K562 (cell line): ENCODE measurements around the gene TMC6. TPM values are rescaled to one million over a fixed set of nuclear protein-coding genes. Genes with fewer than 3 reads are reported as not detected.
A peak's percentile ranks its signal among the peaks of the same experiment; 100 is the strongest.

Source experiments
- ATAC-seq: fragments of 200-7000 bp; cut with Tn5 transposase; 3 replicates; pipeline ENCODE4 v1.9.1; 2020; ENCODE audit warnings: moderate library complexity
- BruUV-seq: library from RNA; stranded (reverse); fragments of 400-500 nt; replicated peaks from 2 replicates; lab custom pipeline; 2021; lab: Mats Ljungman, UMichigan
- CTCF ChIA-PET: fragments of 300-600 bp; formaldehyde crosslinking; extraction: SDS; loops from one replicate; lab custom pipeline; 2021; ENCODE audit warnings: low intra/inter-chr PET ratio; lab: Yijun Ruan, JAX
- POLR2A ChIA-PET: fragments of 300-600, 350-650 bp; sonication (Branson Sonifier 250); formaldehyde crosslinking; extraction: SDS; loops from one replicate; lab custom pipeline; 2021; ENCODE audit warnings: antibody characterized with exemption, inconsistent platforms; lab: Yijun Ruan, JAX
- DNase-seq, 4 experiments: peaks; one replicate each; pipeline versions ENCODE4 v3.0.0 to v3.0.0-alpha.2; 2011 to 2018; ENCODE audit warnings: low spot score in 3 of 4, mixed read lengths in 3 of 4; ENCODE audit errors: extremely low read depth in 1 of 4
- FAIRE-seq: peaks from 2 replicates; lab custom pipeline; 2011; peaks lifted over from hg19 to GRCh38; lab: Jason Lieb, UNC
- H2AFZ ChIP-seq: 2 replicates; pipeline ENCODE4 v1.6.0; 2011; ENCODE audit warnings: low read depth, low read length, control low read depth, inconsistent platforms
- H3K27ac ChIP-seq: fragments of 200-600 bp; 3 replicates; pipeline ENCODE4 v1.8.0; 2011; ENCODE audit warnings: low read depth, mild to moderate bottlenecking, control low read depth, inconsistent platforms, low read length, moderate library complexity, mixed read lengths; ENCODE audit errors: extremely low read depth
- H3K27me3 ChIP-seq, 2 experiments: fragments of 300-600 bp in 1 of 2; 2 replicates in 1 of 2; 3 replicates in 1 of 2; pipeline versions ENCODE4 v1.6.0 to v1.8.0; 2011; ENCODE audit warnings: inconsistent platforms in 2 of 2, low read length in 2 of 2, mild to moderate bottlenecking in 1 of 2, mixed read lengths in 1 of 2, moderate library complexity in 1 of 2; ENCODE audit not compliant: control insufficient read depth in 2 of 2, insufficient read depth in 2 of 2
- H3K36me3 ChIP-seq: fragments of 300-600 bp; 3 replicates; pipeline ENCODE4 v1.8.0; 2011; ENCODE audit warnings: mild to moderate bottlenecking, low read length, inconsistent platforms; ENCODE audit not compliant: control insufficient read depth, insufficient read depth
- H3K4me1 ChIP-seq, 2 experiments: fragments of 200-600 bp in 1 of 2; replicated peaks in 1 of 2; 2 replicates in 1 of 2; 3 replicates in 1 of 2; pipeline versions ENCODE4 v1.5.1 to v1.8.0; 2011; ENCODE audit warnings: inconsistent platforms in 2 of 2, low read length in 2 of 2, mild to moderate bottlenecking in 1 of 2, mixed read lengths in 1 of 2, moderate library complexity in 1 of 2; ENCODE audit not compliant: control insufficient read depth in 2 of 2, insufficient read depth in 2 of 2
- H3K4me2 ChIP-seq: 2 replicates; pipeline ENCODE4 v1.6.1; 2011; ENCODE audit warnings: low read length, control low read depth, inconsistent platforms, mixed read lengths; ENCODE audit not compliant: insufficient read depth
- H3K4me3 ChIP-seq: fragments of 200-600 bp; sonication (generic), shearing (Covaris generic); 2 replicates; pipeline ENCODE4 v1.5.1; 2016; ENCODE audit warnings: control low read depth, inconsistent platforms
- H3K79me2 ChIP-seq: fragments of 200-600 bp; 3 replicates; pipeline ENCODE4 v1.8.0; 2011; ENCODE audit warnings: low read length, inconsistent platforms; ENCODE audit not compliant: control insufficient read depth, insufficient read depth
- H3K9ac ChIP-seq, 2 experiments: 2 replicates each; pipeline versions ENCODE4 v1.6.0 to v1.6.1; 2011; ENCODE audit warnings: low read depth in 2 of 2, low read length in 2 of 2, control low read depth in 1 of 2, inconsistent platforms in 1 of 2, mild to moderate bottlenecking in 1 of 2, mixed read lengths in 1 of 2; ENCODE audit not compliant: insufficient read depth in 1 of 2
- H3K9me1 ChIP-seq: one replicate; pipeline ENCODE4 v1.6.0; 2011; ENCODE audit warnings: inconsistent platforms, mild to moderate bottlenecking, low read length, moderate library complexity; ENCODE audit not compliant: control insufficient read depth, insufficient read depth
- H3K9me3 ChIP-seq: replicated peaks from 2 replicates; pipeline ENCODE4 v1.5.1; 2011; ENCODE audit warnings: low read depth, low read length, inconsistent platforms; ENCODE audit not compliant: control insufficient read depth, insufficient read depth
- H4K20me1 ChIP-seq: replicated peaks from 2 replicates; pipeline ENCODE4 v1.6.1; 2011; ENCODE audit warnings: low read length, inconsistent platforms, mixed read lengths; ENCODE audit not compliant: control insufficient read depth, insufficient read depth
- ADNP ChIP-seq: fragments of 200-800 bp; sonication (Bioruptor generic); IDR thresholded peaks from 2 replicates; pipeline ENCODE4 v1.6.1; 2016; ENCODE audit warnings: missing genetic modification characterization, missing compliant biosample characterization
- BRCA1 ChIP-seq, 2 experiments: fragments of 450-650 bp in 1 of 2; sonication (generic) in 1 of 2; formaldehyde crosslinking in 1 of 2; IDR thresholded peaks; 2 replicates each; pipeline versions ENCODE4 v1.5.0 to v1.6.1; 2017 to 2020; ENCODE audit warnings: mild to moderate bottlenecking in 1 of 2, missing genetic modification reagents in 1 of 2
- CBFA2T3 ChIP-seq: fragments of 450-650 bp; IDR thresholded peaks from 2 replicates; pipeline ENCODE4 v1.6.1; 2017
- CBX2 ChIP-seq: fragments of 200-600 bp; sonication (generic); IDR thresholded peaks from one replicate; pipeline ENCODE4 v1.6.1; 2012; ENCODE audit warnings: mild to moderate bottlenecking, low read length, inconsistent platforms; ENCODE audit not compliant: insufficient read depth, poor library complexity, severe bottlenecking
- DNMT1 ChIP-seq: fragments of 450-650 bp; IDR thresholded peaks from 2 replicates; pipeline ENCODE4 v1.6.1; 2016; ENCODE audit warnings: antibody characterized with exemption, mild to moderate bottlenecking
- ETS2 ChIP-seq: IDR thresholded peaks from 2 replicates; pipeline ENCODE4 v1.6.1; 2016; ENCODE audit warnings: borderline replicate concordance, missing genetic modification characterization, mild to moderate bottlenecking, moderate library complexity, missing compliant biosample characterization; ENCODE audit not compliant: poor library complexity, severe bottlenecking
- MECOM ChIP-seq: fragments of 250-450 bp; sonication (Bioruptor Pico); IDR thresholded peaks from 2 replicates; pipeline ENCODE4 v1.8.0; 2022; ENCODE audit warnings: inconsistent platforms
- MXI1 ChIP-seq: IDR thresholded peaks from 2 replicates; pipeline ENCODE4 v1.6.1; 2011; ENCODE audit warnings: low read depth, mild to moderate bottlenecking, improper control_type of control experiment, low read length
- MYNN ChIP-seq, 2 experiments: sonication (generic); formaldehyde crosslinking in 1 of 2; IDR thresholded peaks; 2 replicates each; pipeline versions ENCODE4 v1.5.0 to v1.6.1; 2016 to 2020; ENCODE audit warnings: antibody characterized with exemption in 1 of 2, missing genetic modification reagents in 1 of 2
- NRF1 ChIP-seq, 2 experiments: fragments of 450-650 bp; IDR thresholded peaks in 1 of 2; conservative IDR thresholded peaks in 1 of 2; 2 replicates each; pipeline ENCODE4 v1.6.1; 2014; ENCODE audit warnings: mild to moderate bottlenecking in 2 of 2
- POLR2AphosphoS2 ChIP-seq: IDR thresholded peaks from 2 replicates; pipeline ENCODE4 v1.6.1; 2012; ENCODE audit warnings: low read length, improper control_type of control experiment
- POLR2B ChIP-seq: fragments of 450-650 bp; IDR thresholded peaks from 2 replicates; pipeline ENCODE4 v1.6.1; 2018; ENCODE audit warnings: low read depth; ENCODE audit not compliant: partially characterized antibody
- RFX1 ChIP-seq: fragments of 450-650 bp; IDR thresholded peaks from 2 replicates; pipeline ENCODE4 v1.6.1; 2016; ENCODE audit warnings: mild to moderate bottlenecking, moderate library complexity
- SUPT5H ChIP-seq: fragments of 450-650 bp; IDR thresholded peaks from 2 replicates; pipeline ENCODE4 v1.6.1; 2016
- TFAM ChIP-seq: fragments of 250-450 bp; sonication (Bioruptor Pico); conservative IDR thresholded peaks from 2 replicates; pipeline ENCODE4 v1.5.0; 2021; ENCODE audit warnings: mild to moderate bottlenecking, moderate library complexity
- THRA ChIP-seq: fragments of 450-650 bp; IDR thresholded peaks from 2 replicates; pipeline ENCODE4 v1.6.1; 2017; ENCODE audit warnings: mild to moderate bottlenecking, moderate library complexity
- ZBTB8A ChIP-seq: fragments of 450-650 bp; IDR thresholded peaks from 2 replicates; pipeline ENCODE4 v1.6.1; 2018; ENCODE audit warnings: mild to moderate bottlenecking, moderate library complexity; ENCODE audit not compliant: partially characterized antibody
- ZNF165 ChIP-seq: fragments of 250-450 bp; sonication (Bioruptor Pico); IDR thresholded peaks from 2 replicates; pipeline ENCODE4 v1.4.0; 2020; ENCODE audit warnings: borderline replicate concordance
- ZNF431 ChIP-seq: sonication (generic); formaldehyde crosslinking; IDR thresholded peaks from 2 replicates; pipeline ENCODE4 v1.8.0; 2022; ENCODE audit warnings: mild to moderate bottlenecking, missing genetic modification reagents
- ZNF696 ChIP-seq: fragments of 250-450 bp; sonication (Bioruptor Pico); conservative IDR thresholded peaks from 2 replicates; pipeline ENCODE4 v1.4.0; 2020; ENCODE audit warnings: mild to moderate bottlenecking, moderate library complexity
- ZNF76 ChIP-seq: fragments of 250-450 bp; sonication (Bioruptor Pico); IDR thresholded peaks from 2 replicates; pipeline ENCODE4 v1.4.0; 2020; ENCODE audit warnings: mild to moderate bottlenecking, moderate library complexity, borderline replicate concordance
- WGBS: fragments of 100-300 bp; shearing (Covaris generic); methylation state at CpG from one replicate; pipeline ENCODE4 v1.1.6; 2016; ENCODE audit warnings: low coverage, mixed read lengths; ENCODE audit not compliant: insufficient coverage; ENCODE audit errors: missing lambda C conversion rate; 5-methylcytosine and 5-hydroxymethylcytosine counted together
- in situ Hi-C: fragments of 300-500 bp; cut with MboI; formaldehyde crosslinking; loops from 4 replicates; pipeline ENCODE4 v1.15.0; 2018; ENCODE audit warnings: inconsistent platforms, mixed read lengths
- intact Hi-C: fragments of 100-400 bp; cut with micrococcal nuclease; formaldehyde crosslinking; loops from 2 replicates; pipeline ENCODE4 v1.14.2; 2022
- polyA plus RNA-seq, 8 experiments: library from polyadenylated mRNA; depleted of rRNA in 4 of 8; stranded (reverse) in 5 of 8; unstranded in 3 of 8; fragments of >200 nt; fragmentation: Nextera tagmentation in 2 of 8; fragmentation: Illumina TruSeq in 1 of 8; extraction: Ambion mirVana in 2 of 8; extraction: Trizol in 1 of 8; gene quantifications; 2 replicates each; pipeline versions ENCODE4 v1.2.1 to v1.2.3, GENCODE V29; 2011 to 2014; ENCODE audit warnings: inconsistent platforms in 1 of 8, missing spikeins in 1 of 8
- total RNA-seq, 7 experiments: library from RNA; depleted of rRNA in 6 of 7; stranded (reverse); fragments of >200 nt in 6 of 7; fragmentation: Illumina TruSeq in 2 of 7; extraction: Trizol in 2 of 7; gene quantifications; 2 replicates each; pipeline versions ENCODE4 v1.2.1 to v1.2.3, GENCODE V29; 2011 to 2021; ENCODE audit warnings: low replicate concordance in 1 of 7

The TMC6 gene
- total and polyA plus RNA-seq, 9 of the 15 experiments (the other 6 are each of a cell fraction or from before 2014, with no cell fraction given), result 4.1 to 351 (median 66.9) TPM

GRCh38 chr17:78113804-78114785 is 14.5 kb downstream of the TMC6 start:
- in situ Hi-C loops, result loop anchor here (5.0 kb wide), 1 partner anchor 58 kb away; no protein-coding TSS in a partner anchor
- Histone ChIP-seq H3K4me1 (peaks cover 0 to 62% of the 10 kb centered on the region in 2 experiments; a peak in 2 of 5 replicates), H3K9me3 (no peaks in the 10 kb centered on the region), H3K4me3 (no peak overlapping the region), H4K20me1 (peaks cover 19% of the 10 kb centered on the region), H3K9ac (peak overlapping the region in 1 of 2 experiments; percentile 63; a peak in 2 of 4 replicates), H3K4me2 (no peak overlapping the region), H3K9me1 (no peaks in the 10 kb centered on the region), H3K27ac (no peak overlapping the region), H3K27me3 (no peaks in the 10 kb centered on the region), H2AFZ (no peak overlapping the region), H3K79me2 (peaks cover 13% of the 10 kb centered on the region; the same call in 2 of the 3 replicates), H3K36me3 (peaks cover 95% of the 10 kb centered on the region)
- ChIA-PET CTCF (interaction anchor here (0.5 to 2.4 kb wide), 4 partner anchors 29 to 137 kb away, joined by 3 to 34 read pairs (median 11); no protein-coding TSS in a partner anchor), POLR2A (interaction anchor here (0.7 to 3.3 kb wide), 4 partner anchors 9 to 142 kb away, joined by 3 to 25 read pairs (median 3); no protein-coding TSS in a partner anchor)
- DNase-seq (no peak), FAIRE-seq (peak; percentile 58), ATAC-seq (no peak)
- BruUV-seq, result no TSS peak
- 83% methylated on average over 25 of the region's 25 CpGs for WGBS
- intact Hi-C loops, result no loop called here
- TF ChIP-seq ZNF165 (CRISPR knock-in tag), result no peak
- TF ChIP-seq THRA, result no peak
- no peak for TF ChIP-seq CBX2
- TF ChIP-seq BRCA1 (IDR thresholded peaks at IDR 0.05), result no peak
- no peak for TF ChIP-seq BRCA1 (CRISPR knock-in tag; IDR thresholded peaks at IDR 0.05)
- peak; percentile 47 for TF ChIP-seq POLR2AphosphoS2
- no peak for TF ChIP-seq POLR2B
- no peak for TF ChIP-seq DNMT1
- no peak for TF ChIP-seq ADNP (tag)
- TF ChIP-seq RFX1, result no peak
- no peak for TF ChIP-seq TFAM
- no peak for TF ChIP-seq MYNN (IDR thresholded peaks at IDR 0.05)
- no peak for TF ChIP-seq MYNN (CRISPR knock-in tag; IDR thresholded peaks at IDR 0.05)
- no peak for TF ChIP-seq CBFA2T3
- no peak for TF ChIP-seq ZNF696 (CRISPR knock-in tag)
- no peak for TF ChIP-seq MECOM (CRISPR knock-in tag)
- TF ChIP-seq ZBTB8A, result no peak
- TF ChIP-seq NRF1 (conservative IDR thresholded peaks at IDR 0.05 in 1 of 2, IDR thresholded peaks at IDR 0.05 in 1 of 2), result no peak
- TF ChIP-seq ZNF76 (CRISPR knock-in tag), result no peak
- TF ChIP-seq SUPT5H, result peak; percentile 13
- TF ChIP-seq ETS2 (tag), result no peak
- TF ChIP-seq ZNF431, result no peak
- no peak for TF ChIP-seq MXI1
